ENCODE results near the gene SPOP. TPM values are rescaled to one million over a fixed set of nuclear protein-coding genes. Genes with fewer than 3 reads are reported as not detected.

Gene SPOP
- total and polyA plus RNA-seq, 2 experiments from 2014 or later, result 13.9 to 18.6 TPM

- H3F3A ChIP-seq (replicated peaks; ENCODE audit: low read depth), result 0 out of 2 replicates have a peak, but pooled peaks cover 2% of the 10 kb centered on the region
- no peak overlapping the region for H3K4me3 ChIP-seq
- no peak overlapping the region for H3K4me2 ChIP-seq
- H3K4me1 Mint-ChIP-seq, result peaks cover 16% of the 10 kb centered on the region
- H4K20me1 ChIP-seq (replicated peaks; ENCODE audit: insufficient read depth), result no peaks in the 10 kb centered on the region
- H3K79me2 ChIP-seq (replicated peaks; ENCODE audit: insufficient read depth), result peaks cover 19% of the 10 kb centered on the region
- H3K36me3 ChIP-seq (ENCODE audit: insufficient read depth), result no peaks in the 10 kb centered on the region
- H3K27me3 ChIP-seq (ENCODE audit: insufficient read depth), result peaks cover 4% of the 10 kb centered on the region; the same call in 1 of the 2 replicates
- no peak for DNase-seq (ENCODE audit: low spot score)
- H3K27ac ChIP-seq (ENCODE audit: low read depth), result no peak overlapping the region
- no peak overlapping the region for H3K27ac Mint-ChIP-seq
- H3K9me2 ChIP-seq (ENCODE audit: insufficient read depth), result peaks cover 3% of the 10 kb centered on the region; the same call in 1 of the 2 replicates
- H3K27me3 Mint-ChIP-seq (ENCODE audit: insufficient read depth, low read depth, poor library complexity), result peaks cover 20% of the 10 kb centered on the region
- ATAC-seq, result no peak
- H3K9me3 Mint-ChIP-seq, result peaks cover 10% of the 10 kb centered on the region
- H3K4me1 ChIP-seq (ENCODE audit: insufficient read depth), result peaks cover 12% of the 10 kb centered on the region
- no peak overlapping the region for H3K4me3 Mint-ChIP-seq
- TF ChIP-seq EZH2 (IDR thresholded peaks at IDR 0.05; ENCODE audit: low read depth, unreplicated experiment), result no peak
- no peak for TF ChIP-seq JUNB (IDR thresholded peaks at IDR 0.05; ENCODE audit: unreplicated experiment)
- TF ChIP-seq REST (IDR thresholded peaks at IDR 0.05; ENCODE audit: unreplicated experiment), result no peak
- H3K36me3 Mint-ChIP-seq (ENCODE audit: low read depth), result peaks cover 7% of the 10 kb centered on the region; the same call in 2 of the 3 replicates
- no peak overlapping the region for H2AFZ ChIP-seq
Measured at GRCh38 chr17:49680314-49680713, 2.4 kb upstream of the SPOP start.

- Histone ChIP-seq H2AFZ (peak overlapping the region; percentile 82; the same call in 1 of the 2 replicates), H3K4me3 (peak overlapping the region; percentile 72)
- peak overlapping the region; percentile 97 for H3K27ac Mint-ChIP-seq
Measured at GRCh38 chr17:49677134-49677932, 564 bp downstream of the SPOP start.

More at GRCh38 chr17:49677134-49677932, 564 bp downstream of the SPOP start:
- Histone ChIP-seq H3K27ac (ENCODE audit: low read depth) (peak overlapping the region; percentile 75), H3K27me3 (ENCODE audit: insufficient read depth) (peaks cover 4% of the 10 kb centered on the region; the same call in 1 of the 2 replicates), H3K36me3 (ENCODE audit: insufficient read depth) (no peaks in the 10 kb centered on the region; the same call in 1 of the 2 replicates), H3K79me2 (replicated peaks; ENCODE audit: insufficient read depth) (peaks cover 47% of the 10 kb centered on the region), H3K9me2 (ENCODE audit: insufficient read depth) (peaks cover 3% of the 10 kb centered on the region; the same call in 1 of the 2 replicates), H3F3A (replicated peaks; ENCODE audit: low read depth) (0 out of 2 replicates have a peak, but pooled peaks cover 2% of the 10 kb centered on the region), H3K4me2 (peak overlapping the region; percentile 89), H3K4me1 (ENCODE audit: insufficient read depth) (peaks cover 12% of the 10 kb centered on the region), H4K20me1 (replicated peaks; ENCODE audit: insufficient read depth) (no peaks in the 10 kb centered on the region)
- DNase-seq (ENCODE audit: low spot score) (peak; percentile 95), ATAC-seq (peak; percentile 88)
- TF ChIP-seq ZNF114 (CRISPR knock-in tag; IDR thresholded peaks at IDR 0.05), result no peak
- peak; percentile 75; the same call in 1 of the 2 replicates for TF ChIP-seq POLR2AphosphoS5 (IDR thresholded peaks at IDR 0.05; ENCODE audit: low read depth)
- Mint-ChIP-seq H3K4me3 (peak overlapping the region; percentile 90), H3K36me3 (ENCODE audit: low read depth) (peaks cover 24% of the 10 kb centered on the region; the same call in 2 of the 3 replicates), H3K4me1 (peaks cover 19% of the 10 kb centered on the region), H3K9me3 (peaks cover 10% of the 10 kb centered on the region), H3K27me3 (ENCODE audit: insufficient read depth, low read depth, poor library complexity) (peaks cover 20% of the 10 kb centered on the region)

Data from GM23338 (cell line).